ENCODE measurements around the gene MTR. TPM values are rescaled to one million over a fixed set of nuclear protein-coding genes. Genes with fewer than 3 reads are reported as not detected.

Gene MTR
- total RNA-seq, 4 donors from 2014 or later = 42.3 to 55.3 (median 44.7) TPM

DNA sequence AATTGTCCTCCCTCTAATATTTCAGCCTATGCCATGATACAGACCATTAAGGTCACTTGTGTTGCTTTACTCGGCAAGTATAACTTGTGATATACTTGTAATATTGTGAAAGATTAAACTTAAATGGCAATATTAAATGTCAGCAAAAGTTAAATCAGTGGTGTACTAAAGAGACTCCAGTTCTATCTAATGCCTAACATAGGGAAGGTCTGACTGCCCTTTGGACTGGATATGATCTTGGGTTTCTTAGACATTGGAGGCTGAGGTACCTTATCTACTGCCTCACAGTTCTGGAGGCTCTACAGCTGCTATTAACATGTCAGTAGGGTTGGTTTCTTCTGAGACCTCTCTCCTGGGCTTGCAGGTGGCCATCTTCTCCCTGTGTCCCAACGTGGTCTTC lies 119.3 kb downstream of the MTR start:
- peaks cover 0 to 25% (median 5%) of the 10 kb centered on the region in 4 donors for H3K9me3 ChIP-seq
- H3K27ac ChIP-seq = no peak overlapping the region
- H3K4me3 ChIP-seq = no peak overlapping the region
- TF ChIP-seq, protein P1, sequence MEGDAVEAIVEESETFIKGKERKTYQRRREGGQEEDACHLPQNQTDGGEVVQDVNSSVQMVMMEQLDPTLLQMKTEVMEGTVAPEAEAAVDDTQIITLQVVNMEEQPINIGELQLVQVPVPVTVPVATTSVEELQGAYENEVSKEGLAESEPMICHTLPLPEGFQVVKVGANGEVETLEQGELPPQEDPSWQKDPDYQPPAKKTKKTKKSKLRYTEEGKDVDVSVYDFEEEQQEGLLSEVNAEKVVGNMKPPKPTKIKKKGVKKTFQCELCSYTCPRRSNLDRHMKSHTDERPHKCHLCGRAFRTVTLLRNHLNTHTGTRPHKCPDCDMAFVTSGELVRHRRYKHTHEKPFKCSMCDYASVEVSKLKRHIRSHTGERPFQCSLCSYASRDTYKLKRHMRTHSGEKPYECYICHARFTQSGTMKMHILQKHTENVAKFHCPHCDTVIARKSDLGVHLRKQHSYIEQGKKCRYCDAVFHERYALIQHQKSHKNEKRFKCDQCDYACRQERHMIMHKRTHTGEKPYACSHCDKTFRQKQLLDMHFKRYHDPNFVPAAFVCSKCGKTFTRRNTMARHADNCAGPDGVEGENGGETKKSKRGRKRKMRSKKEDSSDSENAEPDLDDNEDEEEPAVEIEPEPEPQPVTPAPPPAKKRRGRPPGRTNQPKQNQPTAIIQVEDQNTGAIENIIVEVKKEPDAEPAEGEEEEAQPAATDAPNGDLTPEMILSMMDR (IDR thresholded peaks at IDR 0.05) = no peak
- TF ChIP-seq POLR2A (IDR thresholded peaks at IDR 0.05) (no peak), EP300 (IDR thresholded peaks at IDR 0.05) (no peak)
- no peaks in the 10 kb centered on the region for H3K4me1 ChIP-seq
- DNase-seq (ENCODE audit: low spot score in 2 of 2) = no peak
- H3K27me3 ChIP-seq = no peaks in the 10 kb centered on the region
- 89 to 96% methylated on average over 2 of the region's 2 CpGs for WGBS, 2 donors
- peaks cover 0 to 10% (median 0%) of the 10 kb centered on the region in 3 donors for H3K36me3 ChIP-seq

DNA sequence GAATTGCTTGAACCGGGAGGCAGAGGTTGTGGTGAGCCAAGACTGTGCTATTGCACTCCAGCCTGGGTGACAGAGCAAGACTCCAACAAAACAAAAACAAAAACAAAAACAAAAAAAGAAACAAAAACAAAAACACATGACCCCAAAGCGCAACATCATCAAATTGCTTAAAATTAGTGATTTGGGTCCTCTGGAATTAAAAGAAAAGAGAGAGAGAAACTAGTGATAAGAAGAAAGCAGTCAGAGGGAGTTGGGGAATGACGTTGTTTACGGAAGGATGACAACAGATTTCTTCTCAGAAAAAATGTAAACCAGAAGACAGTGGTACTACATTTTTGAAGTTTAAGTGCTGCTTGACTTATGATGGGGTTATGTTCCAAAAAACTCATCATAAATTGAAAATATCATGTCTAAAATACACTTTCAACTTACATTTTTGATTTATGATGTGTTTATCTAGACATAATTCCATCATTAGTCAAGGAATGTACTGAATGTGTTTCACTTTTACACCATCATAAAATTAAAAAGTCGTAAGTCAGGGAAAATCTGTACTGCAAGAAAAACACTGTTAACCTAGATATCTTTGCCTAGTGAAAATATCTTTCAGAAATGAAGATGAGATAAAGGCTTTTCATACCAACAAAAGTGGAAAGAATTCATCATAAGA lies 121.2 kb downstream of the MTR start:
- TF ChIP-seq POLR2A (IDR thresholded peaks at IDR 0.05) = no peak
- no peak overlapping the region for H3K4me3 ChIP-seq
- peaks cover 0 to 10% (median 0%) of the 10 kb centered on the region in 3 donors for H3K36me3 ChIP-seq
- H3K27ac ChIP-seq = no peak overlapping the region
- H3K9me3 ChIP-seq = peaks cover 0 to 25% (median 5%) of the 10 kb centered on the region in 4 donors
- 85 to 88% methylated on average over 5 of the region's 5 CpGs for WGBS, 2 donors
- no peaks in the 10 kb centered on the region for H3K27me3 ChIP-seq
- no peaks in the 10 kb centered on the region for H3K4me1 ChIP-seq
- no peak for DNase-seq (ENCODE audit: low spot score in 2 of 2)

DNA sequence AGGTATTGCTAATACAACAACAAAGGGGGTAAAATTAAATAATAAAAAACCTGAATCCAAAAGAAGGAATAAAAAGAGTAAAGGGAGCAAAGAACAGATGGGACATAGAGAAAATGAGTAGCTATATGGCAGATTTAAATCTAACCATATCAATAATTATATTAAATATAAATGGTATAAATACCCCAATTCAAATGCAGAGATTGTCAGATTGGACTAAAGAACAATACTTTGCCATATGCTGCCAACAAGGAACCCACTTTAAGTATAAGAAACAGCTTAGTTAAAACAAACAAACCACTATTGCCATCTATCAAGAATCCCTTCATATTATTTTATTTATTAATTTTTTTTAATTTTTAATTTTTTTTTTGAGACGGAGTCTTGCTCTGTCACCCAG lies 122.4 kb downstream of the MTR start:
- Histone ChIP-seq H3K27me3 (no peaks in the 10 kb centered on the region), H3K9me3 (peaks cover 0 to 28% (median 5%) of the 10 kb centered on the region in 4 donors), H3K36me3 (peaks cover 0 to 10% (median 0%) of the 10 kb centered on the region in 3 donors), H3K4me1 (no peaks in the 10 kb centered on the region), H3K27ac (no peak overlapping the region), H3K4me3 (no peak overlapping the region)
- no peak for DNase-seq (ENCODE audit: low spot score in 2 of 2)
- TF ChIP-seq POLR2A (IDR thresholded peaks at IDR 0.05) = no peak
- TF ChIP-seq, protein P1 (IDR thresholded peaks at IDR 0.05) = no peak
- no peak for TF ChIP-seq EP300 (IDR thresholded peaks at IDR 0.05)
- 97 to 100% methylated on average over 1 of the region's 1 CpG for WGBS, 2 donors

DNA sequence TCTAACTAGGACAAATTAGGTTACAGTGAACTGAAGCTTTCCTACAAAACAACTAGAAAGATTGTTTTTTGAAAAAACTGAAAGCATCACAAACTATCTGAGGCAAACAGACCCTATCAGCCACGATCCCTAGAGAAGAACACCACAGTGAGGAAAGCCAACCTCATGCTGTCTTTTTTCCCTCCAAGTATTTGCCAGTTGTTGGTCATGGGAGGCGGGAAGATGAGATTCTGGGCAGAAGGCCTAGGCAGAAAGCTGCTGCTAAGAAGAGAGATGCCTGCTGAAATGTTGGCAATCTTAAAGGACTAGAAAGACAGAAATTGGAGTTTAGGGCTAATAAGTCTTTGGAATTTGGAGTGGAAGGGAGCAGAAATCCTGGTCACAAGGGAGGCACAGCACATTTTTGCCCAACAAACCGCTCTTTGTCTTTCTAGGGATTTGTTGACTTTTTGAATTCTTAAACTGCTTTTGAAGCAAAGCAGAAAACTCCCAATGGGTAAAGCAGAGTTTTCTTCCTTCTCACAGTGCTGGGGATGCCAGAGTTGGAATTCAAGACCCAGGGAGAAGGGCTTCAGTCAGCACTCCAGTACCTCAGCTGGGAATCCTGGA lies 125.3 kb downstream of the MTR start:
- H3K27me3 ChIP-seq = no peaks in the 10 kb centered on the region
- H3K4me1 ChIP-seq = no peaks in the 10 kb centered on the region
- TF ChIP-seq POLR2A (IDR thresholded peaks at IDR 0.05) (no peak), EP300 (IDR thresholded peaks at IDR 0.05) (no peak)

GRCh38 chr1:236921610-236922009 lies 126.5 kb downstream of the MTR start:
- no peaks in the 10 kb centered on the region for H3K4me1 ChIP-seq
- 94% methylated on average over 3 of the region's 3 CpGs for WGBS, 2 donors
- no peaks in the 10 kb centered on the region for H3K27me3 ChIP-seq
- peaks cover 0 to 9% (median 0%) of the 10 kb centered on the region in 3 donors for H3K36me3 ChIP-seq
- no peak overlapping the region for H3K27ac ChIP-seq
- no peak for DNase-seq (ENCODE audit: low spot score in 2 of 2)
- no peak overlapping the region for H3K4me3 ChIP-seq
- no peak for TF ChIP-seq POLR2A (IDR thresholded peaks at IDR 0.05)
- TF ChIP-seq EP300 (IDR thresholded peaks at IDR 0.05) = no peak
- TF ChIP-seq, protein P1 (IDR thresholded peaks at IDR 0.05) = no peak
- peaks cover 0 to 20% (median 5%) of the 10 kb centered on the region in 4 donors for H3K9me3 ChIP-seq

More for the DNA sequence above, 125.3 kb downstream of the MTR start:
- peaks cover 0 to 28% (median 5%) of the 10 kb centered on the region in 4 donors for H3K9me3 ChIP-seq
- H3K27ac ChIP-seq = no peak overlapping the region
- WGBS, 2 donors = 35 to 38% methylated on average over 3 of the region's 3 CpGs
- H3K4me3 ChIP-seq = no peak overlapping the region
- peaks cover 0 to 10% (median 0%) of the 10 kb centered on the region in 3 donors for H3K36me3 ChIP-seq
- DNase-seq (ENCODE audit: low spot score in 2 of 2) = no peak

DNA sequence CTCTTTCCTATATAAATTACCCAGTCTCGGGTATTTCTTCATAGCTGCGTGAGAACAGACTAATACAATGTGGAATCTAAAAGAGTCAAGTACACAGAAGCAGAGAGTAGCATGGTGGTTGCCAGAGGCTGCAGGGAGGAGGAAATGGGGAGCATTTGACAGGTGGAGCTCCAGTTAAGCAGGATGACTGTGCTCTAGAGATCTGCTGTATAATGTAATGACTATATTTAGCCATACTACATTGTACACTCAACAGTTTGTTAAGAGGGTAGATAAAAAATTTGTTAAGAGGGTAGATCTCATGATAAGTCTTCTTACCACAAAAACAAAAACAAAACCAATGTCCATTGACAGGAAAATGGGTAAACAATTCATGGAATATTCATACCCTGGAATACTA lies 127.1 kb downstream of the MTR start:
- no peaks in the 10 kb centered on the region for H3K4me1 ChIP-seq
- DNase-seq (ENCODE audit: low spot score in 2 of 2) = no peak
- H3K4me3 ChIP-seq = no peak overlapping the region
- no peak overlapping the region for H3K27ac ChIP-seq
- H3K27me3 ChIP-seq = no peaks in the 10 kb centered on the region
- peaks cover 0 to 3% (median 0%) of the 10 kb centered on the region in 3 donors for H3K36me3 ChIP-seq
- TF ChIP-seq EP300 (IDR thresholded peaks at IDR 0.05) (no peak), POLR2A (IDR thresholded peaks at IDR 0.05) (no peak)
- TF ChIP-seq, protein P1 (IDR thresholded peaks at IDR 0.05) = no peak
- H3K9me3 ChIP-seq = peaks cover 0 to 14% (median 2%) of the 10 kb centered on the region in 4 donors
- 72 to 92% methylated on average over 2 of the region's 2 CpGs for WGBS, 2 donors

Data from tibial nerve (tissue), 4 donors.